HUES64 (cell line): ENCODE measurements around the gene PROSER3.
A peak's percentile ranks its signal among the peaks of the same experiment; 100 is the strongest.

Source experiments
- H3K27ac ChIP-seq: 2 replicates; pipeline ENCODE4 v1.7.0; 2013; ENCODE audit warnings: low read depth, low read length, inconsistent platforms
- H3K27me3 ChIP-seq: 2 replicates; pipeline ENCODE4 v1.6.1; 2013; ENCODE audit warnings: mild to moderate bottlenecking, low read length; ENCODE audit not compliant: insufficient read depth
- H3K36me3 ChIP-seq: 2 replicates; pipeline ENCODE4 v1.6.1; 2013; ENCODE audit warnings: mild to moderate bottlenecking, low read length; ENCODE audit not compliant: insufficient read depth
- H3K4me1 ChIP-seq: 2 replicates; pipeline ENCODE4 v1.6.1; 2013; ENCODE audit warnings: mild to moderate bottlenecking, low read length, moderate library complexity; ENCODE audit not compliant: insufficient read depth
- H3K4me3 ChIP-seq: 2 replicates; pipeline ENCODE4 v1.5.1; 2013; ENCODE audit warnings: mild to moderate bottlenecking, low read length, moderate library complexity
- H3K9ac ChIP-seq: 2 replicates; pipeline ENCODE4 v1.6.1; 2013; ENCODE audit warnings: mild to moderate bottlenecking, low read depth, low read length
- H3K9me3 ChIP-seq: 2 replicates; pipeline ENCODE4 v1.6.1; 2013; ENCODE audit warnings: low read depth, low read length; ENCODE audit not compliant: insufficient read depth
- WGBS: fragments of 150-250, 120-280 bp; methylation state at CpG from one replicate; pipeline ENCODE4 v1.1.7; 2013; ENCODE audit warnings: missing lambda C conversion rate; 5-methylcytosine and 5-hydroxymethylcytosine counted together

The PROSER3 gene

DNA sequence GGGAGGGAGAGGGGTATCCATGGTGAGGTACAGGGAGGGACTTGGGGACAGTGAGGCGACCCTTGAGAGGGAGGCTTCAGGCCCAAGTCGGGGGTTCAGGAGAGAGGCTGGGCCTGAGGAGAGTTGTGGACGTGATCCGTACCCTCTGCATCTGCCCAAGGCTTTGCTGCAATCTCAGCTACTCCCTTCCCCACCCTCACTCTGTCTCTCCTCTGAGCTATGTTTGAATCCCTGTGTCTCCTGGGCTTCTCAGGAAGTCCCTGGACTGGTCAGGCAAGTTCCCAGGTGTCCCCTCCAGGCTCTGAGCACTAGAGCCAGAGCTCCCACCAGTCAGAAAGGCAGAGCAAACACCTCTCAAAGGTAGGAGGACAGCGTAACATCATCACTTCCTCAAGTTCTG, 7.8 kb upstream of the PROSER3 start:
- Histone ChIP-seq H3K4me1 (no peaks in the 10 kb centered on the region; the same call in 1 of the 2 replicates), H3K36me3 (peaks cover 3% of the 10 kb centered on the region; the same call in 1 of the 2 replicates), H3K9me3 (no peaks in the 10 kb centered on the region), H3K4me3 (no peak overlapping the region), H3K27ac (no peak overlapping the region), H3K27me3 (peaks cover 3% of the 10 kb centered on the region), H3K9ac (no peak overlapping the region)
- WGBS, result 95% methylated on average over 5 of the region's 5 CpGs

DNA sequence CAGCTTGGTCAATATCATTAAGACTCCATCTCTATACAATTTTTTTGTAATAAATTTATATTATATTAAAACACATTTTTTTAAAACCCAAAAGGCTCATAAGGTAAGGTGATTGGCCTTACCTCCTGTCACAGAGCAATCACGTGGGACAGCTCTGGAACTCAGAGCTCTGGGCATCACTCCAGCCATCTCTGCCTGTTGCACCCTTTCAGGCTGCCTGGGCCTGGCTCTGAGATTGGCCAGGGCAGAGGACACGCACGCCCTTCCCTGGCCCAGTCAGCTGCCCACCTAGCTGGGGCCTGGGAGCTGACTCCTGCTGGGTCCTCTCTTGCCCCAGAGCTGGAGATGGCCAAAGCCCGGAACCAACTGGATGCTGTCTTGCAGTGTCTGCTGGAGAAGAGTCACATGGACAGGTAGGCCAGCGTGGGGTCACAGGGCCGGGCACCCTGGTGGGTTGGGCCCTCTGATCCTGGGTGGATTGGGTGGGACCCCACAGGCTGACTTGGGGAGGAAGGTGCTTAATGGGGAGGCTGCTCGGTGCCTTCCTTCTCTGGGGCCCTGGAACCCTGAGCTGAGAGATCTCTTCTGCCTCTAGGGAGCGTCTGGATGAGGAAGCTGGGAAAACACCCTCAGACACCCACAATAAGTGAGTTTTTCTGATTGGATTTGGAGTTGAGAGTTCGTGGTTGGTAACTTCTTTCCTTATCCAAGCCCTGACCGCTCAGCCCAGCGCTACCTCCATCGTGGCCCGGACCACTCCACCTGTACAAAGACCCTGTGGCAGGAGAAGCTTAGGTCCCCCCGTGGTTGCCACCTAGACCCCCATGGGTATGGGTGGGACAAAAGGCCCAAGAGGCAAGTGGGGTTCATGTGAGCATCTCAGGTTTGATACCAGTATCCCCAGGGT, 5.9 kb upstream of the PROSER3 start:
- Histone ChIP-seq H3K9me3 (no peaks in the 10 kb centered on the region), H3K4me1 (peaks cover 7% of the 10 kb centered on the region; the same call in 1 of the 2 replicates), H3K9ac (no peak overlapping the region), H3K4me3 (no peak overlapping the region), H3K27me3 (peaks cover 19% of the 10 kb centered on the region), H3K36me3 (no peaks in the 10 kb centered on the region; the same call in 1 of the 2 replicates), H3K27ac (no peak overlapping the region)
- 92% methylated on average over 13 of the region's 14 CpGs for WGBS

DNA sequence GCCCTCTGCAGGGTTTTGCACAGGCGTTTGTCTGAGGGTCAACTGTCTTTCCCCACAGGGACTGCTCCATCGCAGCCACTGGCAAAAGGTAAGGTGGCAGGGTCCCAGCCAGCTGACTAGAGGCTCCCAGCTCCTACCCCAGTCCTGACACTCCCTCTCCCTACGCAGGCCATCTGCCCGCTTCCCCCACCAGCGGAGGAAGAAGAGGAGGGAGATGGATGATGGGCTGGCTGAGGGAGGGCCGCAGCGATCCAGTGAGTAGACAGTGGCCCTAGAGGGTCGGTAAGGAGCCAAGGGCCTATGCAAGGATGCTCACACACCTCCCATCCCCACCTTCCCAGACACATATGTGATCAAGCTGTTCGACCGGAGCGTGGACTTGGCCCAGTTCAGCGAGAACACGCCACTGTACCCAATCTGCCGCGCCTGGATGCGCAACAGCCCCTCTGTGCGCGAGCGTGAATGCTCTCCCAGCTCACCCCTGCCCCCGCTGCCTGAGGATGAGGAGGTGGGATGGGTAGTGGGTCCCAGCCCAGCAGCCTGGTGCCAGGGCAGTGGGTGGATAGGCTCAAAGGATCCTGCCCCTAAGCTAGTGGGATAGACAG, 5.1 kb upstream of the PROSER3 start:
- no peak overlapping the region for H3K27ac ChIP-seq
- H3K4me3 ChIP-seq, result no peak overlapping the region
- H3K36me3 ChIP-seq, result no peaks in the 10 kb centered on the region
- no peak overlapping the region for H3K9ac ChIP-seq
- WGBS, result 95% methylated on average over 19 of the region's 20 CpGs
- H3K27me3 ChIP-seq, result peaks cover 19% of the 10 kb centered on the region
- H3K4me1 ChIP-seq, result peaks cover 9% of the 10 kb centered on the region; the same call in 1 of the 2 replicates
- H3K9me3 ChIP-seq, result no peaks in the 10 kb centered on the region

DNA sequence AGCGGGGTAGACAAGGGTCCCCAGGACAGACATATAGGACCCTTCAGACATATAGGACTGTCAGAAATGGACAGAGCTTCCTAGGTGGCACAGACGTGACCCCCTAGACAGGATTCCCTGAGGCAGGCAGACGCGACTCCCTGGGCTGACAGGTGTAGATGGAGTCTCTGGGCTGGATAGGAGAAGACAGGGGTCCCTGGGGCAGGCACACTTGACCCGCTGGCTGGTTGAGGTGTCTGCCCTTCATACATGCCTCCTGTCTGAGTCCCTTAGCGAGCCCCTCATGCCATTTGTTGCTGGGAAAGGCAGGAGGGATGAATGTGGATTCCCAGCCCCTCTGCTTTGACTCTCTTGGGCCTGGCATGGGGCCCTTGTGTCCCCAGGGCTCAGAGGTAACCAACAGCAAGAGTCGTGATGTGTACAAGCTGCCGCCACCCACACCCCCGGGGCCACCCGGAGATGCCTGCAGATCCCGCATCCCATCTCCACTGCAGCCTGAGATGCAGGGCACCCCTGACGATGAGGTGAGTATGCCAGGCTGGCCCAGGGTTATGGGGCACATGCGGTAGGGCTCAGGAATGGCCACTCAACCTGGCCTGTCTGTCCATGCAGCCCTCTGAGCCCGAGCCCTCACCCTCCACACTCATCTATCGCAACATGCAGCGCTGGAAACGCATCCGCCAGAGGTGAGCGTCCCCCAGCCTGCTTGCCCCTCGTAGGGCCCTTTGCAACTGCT, 4.2 kb upstream of the PROSER3 start:
- Histone ChIP-seq H3K4me3 (no peak overlapping the region), H3K36me3 (no peaks in the 10 kb centered on the region), H3K4me1 (peaks cover 9% of the 10 kb centered on the region; the same call in 1 of the 2 replicates), H3K9me3 (no peaks in the 10 kb centered on the region), H3K27me3 (peaks cover 19% of the 10 kb centered on the region), H3K9ac (no peak overlapping the region), H3K27ac (no peak overlapping the region)
- WGBS, result 94% methylated on average over 20 of the region's 20 CpGs

DNA sequence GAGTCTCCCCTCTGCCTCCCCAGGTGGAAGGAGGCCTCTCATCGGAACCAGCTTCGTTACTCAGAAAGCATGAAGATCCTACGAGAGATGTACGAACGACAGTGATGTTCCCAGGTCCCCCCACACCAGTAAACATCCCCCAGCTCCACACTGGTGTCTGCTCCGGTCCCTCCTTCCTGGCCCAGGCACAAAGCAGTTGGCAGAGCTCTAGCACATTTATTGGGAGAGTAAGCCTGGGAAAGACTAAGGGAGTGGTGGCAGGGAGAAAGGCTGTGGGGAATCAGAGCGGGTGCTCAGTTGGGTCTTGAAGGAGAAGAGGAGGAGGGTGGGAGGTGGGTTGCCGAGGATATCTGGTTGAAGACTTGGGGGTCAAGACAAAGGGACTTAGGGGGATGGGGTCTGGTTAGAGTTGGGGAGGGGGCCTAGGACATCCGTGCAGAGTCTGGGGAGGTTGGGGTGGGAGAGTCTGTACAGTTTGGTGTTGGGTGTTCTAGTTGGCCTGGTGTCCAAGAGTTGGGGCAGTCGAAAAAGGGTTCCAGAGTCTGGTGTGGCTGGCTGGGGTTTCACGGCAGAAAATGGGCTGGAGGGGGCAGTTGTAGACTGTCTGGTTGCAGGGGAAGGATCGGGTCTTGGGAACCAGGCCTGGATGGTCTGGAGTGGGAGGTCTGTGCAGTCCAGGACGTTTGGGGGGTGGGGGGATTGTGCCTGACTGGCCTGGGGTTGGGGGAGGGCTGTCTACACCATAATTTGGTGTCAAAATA, 3.4 kb upstream of the PROSER3 start:
- no peaks in the 10 kb centered on the region for H3K36me3 ChIP-seq
- H3K4me1 ChIP-seq, result peaks cover 9% of the 10 kb centered on the region; the same call in 1 of the 2 replicates
- no peak overlapping the region for H3K9ac ChIP-seq
- 88% methylated on average over 13 of the region's 13 CpGs for WGBS
- no peak overlapping the region for H3K4me3 ChIP-seq
- no peak overlapping the region for H3K27ac ChIP-seq
- H3K9me3 ChIP-seq, result no peaks in the 10 kb centered on the region
- peaks cover 19% of the 10 kb centered on the region for H3K27me3 ChIP-seq

DNA sequence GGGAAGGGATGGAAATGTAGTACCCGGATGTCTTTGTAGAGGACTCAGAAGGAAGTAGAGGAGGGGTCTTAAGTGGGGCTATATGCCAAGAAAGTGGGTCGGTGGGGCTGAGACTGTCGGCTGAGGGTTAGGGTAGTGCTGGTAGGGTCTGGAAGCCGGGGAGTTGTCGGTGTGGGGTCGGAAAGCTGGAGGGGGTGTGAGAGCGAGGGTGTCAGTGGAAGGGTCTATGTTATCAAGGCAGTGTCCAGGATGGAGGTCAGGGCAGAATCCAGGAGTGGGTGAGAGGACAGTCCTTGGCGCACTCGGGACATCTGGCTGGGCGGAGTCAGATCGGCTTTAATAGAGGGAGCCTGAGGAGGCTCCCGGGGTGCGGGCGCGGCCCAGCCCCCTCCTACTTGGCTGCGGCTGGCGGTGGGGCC, 2.8 kb upstream of the PROSER3 start:
- peaks cover 9% of the 10 kb centered on the region; the same call in 1 of the 2 replicates for H3K4me1 ChIP-seq
- H3K27ac ChIP-seq, result no peak overlapping the region
- no peaks in the 10 kb centered on the region for H3K9me3 ChIP-seq
- peaks cover 3% of the 10 kb centered on the region; the same call in 1 of the 2 replicates for H3K36me3 ChIP-seq
- H3K9ac ChIP-seq, result peak overlapping the region; percentile 3; the same call in 1 of the 2 replicates
- peak overlapping the region; percentile 56 for H3K4me3 ChIP-seq
- H3K27me3 ChIP-seq, result peaks cover 19% of the 10 kb centered on the region
- WGBS, result 41% methylated on average over 17 of the region's 17 CpGs

DNA sequence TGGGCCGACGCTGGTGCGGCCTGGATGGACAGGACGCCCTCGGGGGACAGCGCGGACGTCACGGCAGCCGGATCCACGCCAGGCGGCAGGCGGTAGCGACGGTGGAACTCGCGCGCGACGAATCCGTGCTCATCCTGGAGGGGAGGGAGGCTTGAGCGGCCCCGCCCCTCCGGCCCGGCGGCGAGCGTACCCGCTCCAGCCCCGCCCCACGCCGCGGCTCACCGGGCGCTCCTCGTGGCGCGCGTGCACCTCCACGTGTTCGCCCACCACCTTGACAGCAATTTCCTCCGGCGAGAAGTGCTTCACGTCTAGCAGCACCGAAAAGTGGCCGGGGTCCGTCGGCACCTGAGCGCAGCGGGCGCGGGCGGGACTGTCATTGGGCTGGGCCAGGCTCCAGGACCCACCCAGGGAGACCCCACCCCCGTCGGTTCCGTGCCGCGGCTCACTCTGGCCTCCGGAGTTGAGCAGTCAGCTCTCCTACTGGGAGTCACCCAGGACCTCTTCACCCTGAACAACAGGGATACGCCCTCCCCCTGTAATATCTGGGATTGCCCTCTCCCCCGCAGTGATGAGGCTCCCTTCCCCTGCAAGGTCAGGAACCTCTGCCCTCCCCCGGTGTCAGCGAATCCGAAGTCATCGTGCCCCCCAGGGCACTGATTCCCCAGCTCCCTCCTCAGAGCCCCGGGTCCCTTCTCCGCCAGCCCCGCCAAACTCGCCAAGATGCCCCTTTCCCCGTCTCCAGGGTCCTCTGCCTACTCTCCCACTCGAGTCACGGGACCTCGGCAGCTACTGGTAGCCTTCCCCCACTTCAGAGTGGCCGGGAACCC, 2.2 kb upstream of the PROSER3 start:
- peak overlapping the region; percentile 56 for H3K4me3 ChIP-seq
- peak overlapping the region; percentile 3; the same call in 1 of the 2 replicates for H3K9ac ChIP-seq
- peaks cover 9% of the 10 kb centered on the region for H3K36me3 ChIP-seq
- H3K27me3 ChIP-seq, result peaks cover 19% of the 10 kb centered on the region
- no peak overlapping the region for H3K27ac ChIP-seq
- peaks cover 9% of the 10 kb centered on the region; the same call in 1 of the 2 replicates for H3K4me1 ChIP-seq
- 7% methylated on average over 74 of the region's 74 CpGs for WGBS
- no peaks in the 10 kb centered on the region for H3K9me3 ChIP-seq

DNA sequence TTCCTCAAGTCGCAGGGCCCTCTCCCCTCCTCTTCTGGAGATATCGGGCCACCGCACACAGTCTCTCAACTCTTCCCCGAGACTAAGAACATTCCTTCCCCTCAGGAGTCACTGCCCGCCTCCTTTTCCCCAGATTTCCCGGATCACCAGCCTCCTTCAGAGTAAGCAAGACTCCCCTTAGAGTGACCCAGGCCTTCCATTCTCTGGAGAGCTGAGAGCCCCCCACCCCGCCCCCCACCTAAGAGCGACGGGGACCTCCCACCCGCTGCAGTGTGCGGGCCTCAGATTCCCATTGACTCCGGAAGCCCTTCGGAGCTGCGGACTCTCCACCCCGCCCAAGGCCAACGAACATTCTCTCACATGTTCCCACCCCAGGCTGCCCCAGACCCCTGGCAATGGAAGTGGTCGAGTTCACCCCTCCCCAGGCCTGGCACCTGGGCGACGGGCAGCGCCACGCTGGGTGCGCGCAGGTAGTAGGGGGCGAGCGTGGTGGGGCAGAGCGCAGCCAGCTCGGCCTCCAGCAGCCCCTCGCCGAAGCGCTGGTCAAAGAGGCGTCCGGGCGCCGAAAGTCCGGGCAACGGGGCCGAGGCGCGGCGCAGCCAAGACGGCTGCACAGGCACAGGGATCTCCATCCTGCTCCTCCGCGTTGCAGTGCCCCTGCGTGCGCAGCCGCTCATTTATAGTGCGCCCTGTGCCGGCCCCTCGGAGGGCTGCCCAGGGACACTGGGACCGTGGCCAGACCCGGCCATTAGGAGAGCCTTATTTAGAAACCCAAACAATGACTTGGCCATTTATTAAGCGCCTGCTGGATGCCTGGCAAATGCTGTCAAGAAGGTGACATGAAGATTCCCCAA, 1.4 kb upstream of the PROSER3 start, which contains the start of gene HSPB6:
Gene HSPB6, minus strand, starts transcription at position 653 of the 854 bp plus-strand sequence. Its CDS starts 21 bp downstream, at position 632.
- WGBS, result 32% methylated on average over 52 of the region's 52 CpGs
- Histone ChIP-seq H3K4me3 (peak within 1 kb of the TSS; percentile 98), H3K27me3 (peaks cover 19% of the 10 kb centered on the region), H3K9me3 (no peaks in the 10 kb centered on the region), H3K9ac (peak within 1 kb of the TSS; percentile 52), H3K36me3 (peaks cover 14% of the 10 kb centered on the region), H3K4me1 (peaks cover 9% of the 10 kb centered on the region; the same call in 1 of the 2 replicates), H3K27ac (peak within 1 kb of the TSS; percentile 80)

DNA sequence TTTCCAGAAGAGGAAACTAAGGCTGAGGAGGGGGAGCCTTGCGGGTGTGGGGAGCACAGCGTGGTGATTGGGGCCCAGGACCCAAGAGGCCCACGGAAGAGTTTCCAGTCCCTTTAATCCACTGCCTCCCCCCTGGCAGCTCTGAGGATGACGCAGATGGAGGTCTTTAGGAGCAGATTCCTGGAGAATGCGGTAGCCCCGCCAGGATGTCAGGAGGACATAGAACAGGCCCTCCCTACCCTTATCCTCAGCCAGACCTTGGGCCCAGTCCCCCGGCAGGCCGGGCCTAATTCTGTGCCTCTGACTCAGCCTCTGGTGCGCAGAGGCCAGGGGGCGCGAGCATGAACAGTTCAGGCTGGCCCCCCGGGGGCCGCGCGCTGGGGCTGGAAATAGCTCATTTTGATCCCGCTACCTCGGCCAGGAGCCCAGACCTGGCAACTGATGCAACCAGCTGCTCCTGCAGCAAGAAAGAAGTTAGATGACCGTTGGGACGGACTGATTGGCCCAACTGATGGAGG, 686 bp upstream of the PROSER3 start:
- Histone ChIP-seq H3K9me3 (no peaks in the 10 kb centered on the region), H3K36me3 (peaks cover 21% of the 10 kb centered on the region), H3K27me3 (peaks cover 19% of the 10 kb centered on the region), H3K9ac (peak overlapping the region; percentile 52), H3K4me3 (peak overlapping the region; percentile 98), H3K4me1 (peaks cover 9% of the 10 kb centered on the region; the same call in 1 of the 2 replicates), H3K27ac (peak overlapping the region; percentile 80)
- 13% methylated on average over 19 of the region's 19 CpGs for WGBS
